GM19455 (cell line): ENCODE measurements around the gene TTC7B.

Experiments used
- ATAC-seq: cut with Tn5 transposase; IDR thresholded peaks from one replicate; pipeline ENCODE4 v1.9.1; 2021; ENCODE audit not compliant: unreplicated experiment

Gene TTC7B

GRCh38 chr14:90676912-90677311 lies 139.3 kb downstream of the TTC7B start:
- no peak for ATAC-seq

GRCh38 chr14:90676356-90676755 lies 139.9 kb downstream of the TTC7B start:
- ATAC-seq: no peak

- ATAC-seq: no peak
Measured at GRCh38 chr14:90675399-90675798, 140.8 kb downstream of the TTC7B start.

GRCh38 chr14:90674716-90675115 lies 141.5 kb downstream of the TTC7B start:
- no peak for ATAC-seq

- no peak for ATAC-seq
Measured at GRCh38 chr14:90674043-90674670, 142.1 kb downstream of the TTC7B start.

GRCh38 chr14:90671382-90672234 lies 144.6 kb downstream of the TTC7B start:
- ATAC-seq: no peak

GRCh38 chr14:90669731-90670130 lies 146.5 kb downstream of the TTC7B start:
- no peak for ATAC-seq

GRCh38 chr14:90666571-90666970 lies 149.7 kb downstream of the TTC7B start:
- no peak for ATAC-seq

- ATAC-seq: no peak
Measured at GRCh38 chr14:90665321-90666000, 150.8 kb downstream of the TTC7B start.

- no peak for ATAC-seq
Measured at GRCh38 chr14:90664911-90665310, 151.3 kb downstream of the TTC7B start.

GRCh38 chr14:90663680-90664079 lies 152.6 kb downstream of the TTC7B start:
- ATAC-seq: no peak

- no peak for ATAC-seq
Measured at GRCh38 chr14:90663140-90663539, 153.1 kb downstream of the TTC7B start.

- no peak for ATAC-seq
Measured at GRCh38 chr14:90661866-90662265, 154.4 kb downstream of the TTC7B start.

- no peak for ATAC-seq
Measured at GRCh38 chr14:90660865-90661570, 155.2 kb downstream of the TTC7B start.

GRCh38 chr14:90659156-90659555 lies 157.1 kb downstream of the TTC7B start:
- ATAC-seq: no peak

- no peak for ATAC-seq
Measured at GRCh38 chr14:90658541-90658967, 157.7 kb downstream of the TTC7B start.

GRCh38 chr14:90656973-90657372 lies 159.3 kb downstream of the TTC7B start:
- no peak for ATAC-seq

- no peak for ATAC-seq
Measured at GRCh38 chr14:90655829-90656228, 160.4 kb downstream of the TTC7B start.

GRCh38 chr14:90654831-90655276 lies 161.4 kb downstream of the TTC7B start:
- ATAC-seq: no peak

- no peak for ATAC-seq
Measured at GRCh38 chr14:90652626-90653025, 163.6 kb downstream of the TTC7B start.

GRCh38 chr14:90651976-90652560 lies 164.2 kb downstream of the TTC7B start:
- ATAC-seq: no peak
